AG04449 (cell line): ENCODE results near the gene TMEM164.

Experiments used
- CTCF ChIA-PET: fragments of 350-600 bp; formaldehyde crosslinking; extraction: SDS; loops from one replicate; lab custom pipeline; 2021; ENCODE audit warnings: antibody characterized with exemption; lab: Yijun Ruan, JAX
- POLR2A ChIA-PET: fragments of 400-600, 350-600 bp; formaldehyde crosslinking; extraction: SDS; loops from one replicate; lab custom pipeline; 2020; ENCODE audit warnings: antibody characterized with exemption, inconsistent platforms; lab: Yijun Ruan, JAX
- DNase-seq: peaks from one replicate; pipeline ENCODE4 v3.0.0-alpha.2; 2010; ENCODE audit warnings: low read depth, low spot score
- H3K4me3 ChIP-seq: 2 replicates; pipeline ENCODE4 v1.5.1; 2011; ENCODE audit warnings: low read depth, mild to moderate bottlenecking, control low read depth, low read length
- TF ChIP-seq, protein P1 (sequence below): IDR thresholded peaks from one replicate; pipeline ENCODE4 v1.5.1; 2011; ENCODE audit warnings: mild to moderate bottlenecking, moderate library complexity, low read length, control low read depth, inconsistent platforms; ENCODE audit not compliant: insufficient read depth; ENCODE audit errors: missing control alignments

The TMEM164 gene

GRCh38 chrX:110108381-110108821 lies 105.5 kb downstream of the TMEM164 start:
- ChIA-PET CTCF (no interaction called here), POLR2A (no interaction called here)
- TF ChIP-seq, protein P1, sequence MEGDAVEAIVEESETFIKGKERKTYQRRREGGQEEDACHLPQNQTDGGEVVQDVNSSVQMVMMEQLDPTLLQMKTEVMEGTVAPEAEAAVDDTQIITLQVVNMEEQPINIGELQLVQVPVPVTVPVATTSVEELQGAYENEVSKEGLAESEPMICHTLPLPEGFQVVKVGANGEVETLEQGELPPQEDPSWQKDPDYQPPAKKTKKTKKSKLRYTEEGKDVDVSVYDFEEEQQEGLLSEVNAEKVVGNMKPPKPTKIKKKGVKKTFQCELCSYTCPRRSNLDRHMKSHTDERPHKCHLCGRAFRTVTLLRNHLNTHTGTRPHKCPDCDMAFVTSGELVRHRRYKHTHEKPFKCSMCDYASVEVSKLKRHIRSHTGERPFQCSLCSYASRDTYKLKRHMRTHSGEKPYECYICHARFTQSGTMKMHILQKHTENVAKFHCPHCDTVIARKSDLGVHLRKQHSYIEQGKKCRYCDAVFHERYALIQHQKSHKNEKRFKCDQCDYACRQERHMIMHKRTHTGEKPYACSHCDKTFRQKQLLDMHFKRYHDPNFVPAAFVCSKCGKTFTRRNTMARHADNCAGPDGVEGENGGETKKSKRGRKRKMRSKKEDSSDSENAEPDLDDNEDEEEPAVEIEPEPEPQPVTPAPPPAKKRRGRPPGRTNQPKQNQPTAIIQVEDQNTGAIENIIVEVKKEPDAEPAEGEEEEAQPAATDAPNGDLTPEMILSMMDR, result no peak
- DNase-seq, result no peak
- H3K4me3 ChIP-seq, result no peak overlapping the region

- CTCF ChIA-PET, result no interaction called here
- DNase-seq, result no peak
- TF ChIP-seq, protein P1, result no peak
- POLR2A ChIA-PET, result no interaction called here
- no peak overlapping the region for H3K4me3 ChIP-seq
Measured at GRCh38 chrX:110114260-110114776, 111.4 kb downstream of the TMEM164 start.

- no peak overlapping the region for H3K4me3 ChIP-seq
- TF ChIP-seq, protein P1, result no peak
- ChIA-PET POLR2A (no interaction called here), CTCF (interaction anchor here (1.3 to 1.4 kb wide), 2 partner anchors 30 to 225 kb away, joined by 3 to 4 read pairs; no protein-coding TSS in a partner anchor)
- DNase-seq, result no peak
Measured at GRCh38 chrX:110116066-110116980, 113.4 kb downstream of the TMEM164 start.

DNA sequence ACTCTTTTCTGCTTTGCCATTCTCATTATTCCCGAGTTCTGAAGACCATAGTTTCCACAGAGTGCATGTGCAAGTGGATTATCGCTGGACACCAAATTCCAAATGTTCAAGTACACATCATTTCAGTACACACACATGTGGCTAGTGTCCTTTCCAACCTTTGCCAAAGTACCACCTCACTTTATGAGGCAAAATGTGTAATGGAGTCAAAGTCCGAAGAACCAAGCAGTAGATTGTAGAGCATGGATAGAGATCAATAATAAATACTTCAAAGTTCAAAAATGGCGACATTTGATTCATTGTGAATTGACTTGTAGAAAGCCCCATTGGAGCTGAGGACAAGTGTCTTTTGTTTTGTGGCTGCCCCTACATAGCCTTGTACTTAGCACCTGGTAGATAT lies 115.6 kb downstream of the TMEM164 start:
- CTCF ChIA-PET, result no interaction called here
- POLR2A ChIA-PET, result no interaction called here
- TF ChIP-seq, protein P1, result no peak
- H3K4me3 ChIP-seq, result no peak overlapping the region
- DNase-seq, result no peak

- H3K4me3 ChIP-seq, result no peak overlapping the region
- TF ChIP-seq, protein P1, result no peak
- ChIA-PET CTCF (no interaction called here), POLR2A (no interaction called here)
- no peak for DNase-seq
Measured at GRCh38 chrX:110119480-110119879, 116.6 kb downstream of the TMEM164 start.

GRCh38 chrX:110120025-110120424 lies 117.1 kb downstream of the TMEM164 start:
- H3K4me3 ChIP-seq, result no peak overlapping the region
- no peak for DNase-seq
- TF ChIP-seq, protein P1, result no peak
- ChIA-PET CTCF (no interaction called here), POLR2A (no interaction called here)
